Measurements from ENCODE around the gene TBXAS1.

TBXAS1 gene

GRCh38 chr7:139850906-139851305 lies 21.8 kb downstream of the TBXAS1 start:
- TF ChIP-seq, protein P1, sequence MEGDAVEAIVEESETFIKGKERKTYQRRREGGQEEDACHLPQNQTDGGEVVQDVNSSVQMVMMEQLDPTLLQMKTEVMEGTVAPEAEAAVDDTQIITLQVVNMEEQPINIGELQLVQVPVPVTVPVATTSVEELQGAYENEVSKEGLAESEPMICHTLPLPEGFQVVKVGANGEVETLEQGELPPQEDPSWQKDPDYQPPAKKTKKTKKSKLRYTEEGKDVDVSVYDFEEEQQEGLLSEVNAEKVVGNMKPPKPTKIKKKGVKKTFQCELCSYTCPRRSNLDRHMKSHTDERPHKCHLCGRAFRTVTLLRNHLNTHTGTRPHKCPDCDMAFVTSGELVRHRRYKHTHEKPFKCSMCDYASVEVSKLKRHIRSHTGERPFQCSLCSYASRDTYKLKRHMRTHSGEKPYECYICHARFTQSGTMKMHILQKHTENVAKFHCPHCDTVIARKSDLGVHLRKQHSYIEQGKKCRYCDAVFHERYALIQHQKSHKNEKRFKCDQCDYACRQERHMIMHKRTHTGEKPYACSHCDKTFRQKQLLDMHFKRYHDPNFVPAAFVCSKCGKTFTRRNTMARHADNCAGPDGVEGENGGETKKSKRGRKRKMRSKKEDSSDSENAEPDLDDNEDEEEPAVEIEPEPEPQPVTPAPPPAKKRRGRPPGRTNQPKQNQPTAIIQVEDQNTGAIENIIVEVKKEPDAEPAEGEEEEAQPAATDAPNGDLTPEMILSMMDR (IDR thresholded peaks at IDR 0.05; ENCODE audit: low read length) = no peak
- TF ChIP-seq EZH2phosphoT487 (IDR thresholded peaks at IDR 0.05; ENCODE audit: low read length) = no peak
- no peak for TF ChIP-seq EZH2 (optimal IDR thresholded peaks at IDR 0.05; ENCODE audit: low read depth, low read length)
- Histone ChIP-seq H3K9me2 (replicated peaks; ENCODE audit: insufficient read depth, low read length) (no peaks in the 10 kb centered on the region), H3K9me3 (replicated peaks; ENCODE audit: insufficient read depth, low read length) (no peaks in the 10 kb centered on the region), H3K4me2 (ENCODE audit: low read depth, low read length) (no peak overlapping the region), H2AFZ (ENCODE audit: low read length) (no peak overlapping the region), H3K79me2 (ENCODE audit: low read length) (no peaks in the 10 kb centered on the region), H3K27ac (ENCODE audit: low read length) (no peak overlapping the region), H3K27me3 (replicated peaks; ENCODE audit: insufficient read depth, low read length) (no peaks in the 10 kb centered on the region), H3F3A (ENCODE audit: insufficient read depth, low read length) (peaks cover 11% of the 10 kb centered on the region), H3K4me3 (ENCODE audit: low read length) (no peak overlapping the region), H3K4me1 (ENCODE audit: low read length) (peaks cover 19% of the 10 kb centered on the region), H3K9ac (ENCODE audit: low read length) (no peak overlapping the region), H3K36me3 (replicated peaks; ENCODE audit: insufficient read depth, low read length) (no peaks in the 10 kb centered on the region), H4K20me1 (ENCODE audit: insufficient read depth, low read length) (no peaks in the 10 kb centered on the region)
- DNase-seq = no peak

DNA sequence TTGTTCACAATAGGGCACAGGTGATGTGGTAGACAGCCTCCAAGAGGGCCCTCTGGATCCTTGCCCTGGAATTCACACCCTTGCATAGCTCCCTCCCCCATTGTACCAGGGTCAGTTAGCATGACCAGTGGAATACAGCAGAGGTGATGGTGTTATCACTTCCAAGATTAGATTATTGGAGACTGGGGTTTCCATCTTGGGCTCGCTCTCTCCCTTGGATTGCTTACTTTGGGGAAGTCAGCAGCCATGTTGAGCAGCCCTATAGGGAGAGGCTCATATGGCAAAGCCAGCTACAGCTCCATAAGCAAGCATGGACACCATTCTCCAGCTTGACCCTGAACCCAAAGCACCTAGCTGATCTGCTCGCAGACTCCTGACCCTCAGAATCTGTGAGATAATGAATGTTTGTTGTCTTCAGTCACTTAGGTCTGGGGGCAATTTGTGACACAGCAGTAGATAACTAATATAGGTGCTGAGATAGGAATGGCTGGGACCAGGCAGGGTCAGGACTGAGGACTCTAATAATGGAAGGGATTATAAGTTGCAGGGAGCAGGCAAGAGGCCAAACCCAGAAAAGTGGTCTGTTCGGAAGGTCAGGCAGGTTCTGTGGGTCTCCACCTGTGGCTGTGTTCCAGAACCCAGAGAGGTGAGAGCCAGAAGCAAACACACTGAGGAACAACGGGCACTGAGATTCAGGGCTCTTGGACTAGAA lies 22.9 kb downstream of the TBXAS1 start:
- no peaks in the 10 kb centered on the region for H3K27me3 ChIP-seq (replicated peaks; ENCODE audit: insufficient read depth, low read length)
- H3K4me3 ChIP-seq (ENCODE audit: low read length) = no peak overlapping the region
- H3K4me2 ChIP-seq (ENCODE audit: low read depth, low read length) = no peak overlapping the region
- no peak overlapping the region for H2AFZ ChIP-seq (ENCODE audit: low read length)
- no peaks in the 10 kb centered on the region for H3K9me2 ChIP-seq (replicated peaks; ENCODE audit: insufficient read depth, low read length)
- no peaks in the 10 kb centered on the region for H3K9me3 ChIP-seq (replicated peaks; ENCODE audit: insufficient read depth, low read length)
- H3K9ac ChIP-seq (ENCODE audit: low read length) = no peak overlapping the region
- H4K20me1 ChIP-seq (ENCODE audit: insufficient read depth, low read length) = no peaks in the 10 kb centered on the region
- H3F3A ChIP-seq (ENCODE audit: insufficient read depth, low read length) = peaks cover 11% of the 10 kb centered on the region
- H3K36me3 ChIP-seq (replicated peaks; ENCODE audit: insufficient read depth, low read length) = no peaks in the 10 kb centered on the region
- H3K27ac ChIP-seq (ENCODE audit: low read length) = no peak overlapping the region
- no peak for TF ChIP-seq EZH2phosphoT487 (IDR thresholded peaks at IDR 0.05; ENCODE audit: low read length)
- no peak for TF ChIP-seq EZH2 (optimal IDR thresholded peaks at IDR 0.05; ENCODE audit: low read depth, low read length)
- TF ChIP-seq, protein P1 (IDR thresholded peaks at IDR 0.05; ENCODE audit: low read length) = no peak
- no peak for DNase-seq
- H3K79me2 ChIP-seq (ENCODE audit: low read length) = no peaks in the 10 kb centered on the region
- peaks cover 24% of the 10 kb centered on the region for H3K4me1 ChIP-seq (ENCODE audit: low read length)

- Histone ChIP-seq H4K20me1 (ENCODE audit: insufficient read depth, low read length) (no peaks in the 10 kb centered on the region), H3F3A (ENCODE audit: insufficient read depth, low read length) (peaks cover 11% of the 10 kb centered on the region), H2AFZ (ENCODE audit: low read length) (no peak overlapping the region), H3K27me3 (replicated peaks; ENCODE audit: insufficient read depth, low read length) (no peaks in the 10 kb centered on the region), H3K27ac (ENCODE audit: low read length) (no peak overlapping the region), H3K4me1 (ENCODE audit: low read length) (peaks cover 24% of the 10 kb centered on the region), H3K79me2 (ENCODE audit: low read length) (no peaks in the 10 kb centered on the region), H3K9me2 (replicated peaks; ENCODE audit: insufficient read depth, low read length) (no peaks in the 10 kb centered on the region), H3K4me2 (ENCODE audit: low read depth, low read length) (no peak overlapping the region), H3K9ac (ENCODE audit: low read length) (no peak overlapping the region), H3K9me3 (replicated peaks; ENCODE audit: insufficient read depth, low read length) (no peaks in the 10 kb centered on the region), H3K4me3 (ENCODE audit: low read length) (no peak overlapping the region), H3K36me3 (replicated peaks; ENCODE audit: insufficient read depth, low read length) (no peaks in the 10 kb centered on the region)
- TF ChIP-seq EZH2 (optimal IDR thresholded peaks at IDR 0.05; ENCODE audit: low read depth, low read length) (no peak), EZH2phosphoT487 (IDR thresholded peaks at IDR 0.05; ENCODE audit: low read length) (no peak)
- TF ChIP-seq, protein P1 (IDR thresholded peaks at IDR 0.05; ENCODE audit: low read length) = no peak
- no peak for DNase-seq
These were observed 23.4 kb downstream of the TBXAS1 start for GRCh38 chr7:139852482-139852845.
